Psoas muscle (tissue), 8 donors: ENCODE measurements around the gene TRIM67. TPM values are rescaled to one million over a fixed set of nuclear protein-coding genes. Genes with fewer than 3 reads are reported as not detected.

Experiments
- ATAC-seq, 4 donors: fragments of 200-7000 bp; cut with Tn5 transposase; one replicate each; pipeline ENCODE4 v1.9.1; 2020; ENCODE audit warnings: moderate library complexity in 3 of 4, mild to moderate bottlenecking in 2 of 4
- DNase-seq, 2 donors: peaks; one replicate each; pipeline ENCODE4 v3.0.0-alpha.2; 2020
- H3K27ac ChIP-seq: fragments of 200-600 bp; one replicate; pipeline ENCODE4 v1.8.0; 2022
- H3K27me3 ChIP-seq, 3 donors: fragments of 200-600 bp in 1 of 3; one replicate each; pipeline versions ENCODE4 v1.6.1 to v1.8.0; 2013 to 2022; ENCODE audit warnings: low read length in 2 of 3, mild to moderate bottlenecking in 2 of 3, moderate library complexity in 1 of 3; ENCODE audit not compliant: insufficient read depth in 3 of 3
- H3K36me3 ChIP-seq, 2 donors: fragments of 200-600 bp in 1 of 2; one replicate each; pipeline versions ENCODE4 v1.6.1 to v1.8.0; 2013 to 2022; ENCODE audit warnings: low read depth in 1 of 2, mild to moderate bottlenecking in 1 of 2, moderate library complexity in 1 of 2; ENCODE audit not compliant: insufficient read depth in 1 of 2
- H3K4me1 ChIP-seq: fragments of 200-600 bp; one replicate; pipeline ENCODE4 v1.8.0; 2022
- H3K4me3 ChIP-seq: fragments of 200-600 bp; one replicate; pipeline ENCODE4 v1.8.0; 2022; ENCODE audit warnings: mild to moderate bottlenecking
- H3K9me3 ChIP-seq: fragments of 200-600 bp; one replicate; pipeline ENCODE4 v1.8.0; 2022
- WGBS, 3 donors: extraction: QIAGEN DNeasy Blood & Tissue Kit; methylation state at CpG; one replicate each; pipeline versions ENCODE4 v1.1.6 to v1.1.7; 2013; 5-methylcytosine and 5-hydroxymethylcytosine counted together
- intact Hi-C, 2 donors: fragments of 100-400 bp; cut with DNase I; formaldehyde crosslinking; loops; one replicate each; pipeline versions ENCODE4 v1.11.0 to v1.14.2; 2022
- polyA plus RNA-seq, 3 donors: library from polyadenylated mRNA; stranded (reverse); fragments of 200-250 nt; gene quantifications; one replicate each; pipeline ENCODE4 v1.2.3, GENCODE V29; 2013
- total RNA-seq, 4 donors: library from RNA; stranded (reverse); fragmentation: NEBNext Ultra II Directional in 2 of 4; extraction: Animal tissue kit (Norgen Biotek cat#: 25700) in 2 of 4; gene quantifications; one replicate each; pipeline versions ENCODE4 v1.2.1 to v1.2.4, GENCODE V29; 2021 to 2023
- TF ChIP-seq, protein P1 (sequence below): fragments of 200-600 bp; IDR thresholded peaks from one replicate; pipeline ENCODE4 v1.8.0; 2022; ENCODE audit warnings: antibody characterized with exemption
- donor health status: healthy with polysubstance abuse.
- donor health status: DM: no; HTN: no; CAD: no; lungs with moderate emphysema.
- donor health status: Bipolar disorder and iron deficiency.
- donor health status: healthy.
- donor health status: DM: yes; HTN: yes; CAD: no.
- donor health status: DM: no; HTN: no; CAD: no.
- donor health status: DM: no; HTN: no; CAD: no.
- donor health status: DM: yes; HTN: yes; CAD: no.

The TRIM67 gene
- total and polyA plus RNA-seq, 7 donors = 0.06 TPM; not detected in 6

DNA sequence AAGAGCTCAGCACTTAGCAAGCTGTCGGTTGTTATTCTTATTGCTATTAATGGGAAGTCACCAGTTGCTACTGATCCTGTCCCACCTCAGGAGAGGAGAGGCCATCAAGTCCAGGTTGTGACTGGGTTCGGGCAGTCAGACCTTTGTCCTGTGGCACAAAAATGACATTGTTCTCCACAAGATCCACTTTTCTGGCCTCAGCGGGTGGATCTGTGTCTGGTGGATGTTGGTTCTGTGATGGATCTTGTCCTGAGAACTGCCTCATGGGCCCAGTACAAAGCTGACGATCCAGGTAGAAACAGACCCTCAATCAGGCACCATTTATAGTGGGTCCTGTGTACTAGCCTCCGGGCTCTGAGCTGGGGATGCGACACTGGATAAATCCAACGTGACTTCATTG, 26.9 kb downstream of the TRIM67 start:
- WGBS, 3 donors = 91 to 95% (median 93%) methylated on average over 7 of the region's 7 CpGs
- TF ChIP-seq, protein P1, sequence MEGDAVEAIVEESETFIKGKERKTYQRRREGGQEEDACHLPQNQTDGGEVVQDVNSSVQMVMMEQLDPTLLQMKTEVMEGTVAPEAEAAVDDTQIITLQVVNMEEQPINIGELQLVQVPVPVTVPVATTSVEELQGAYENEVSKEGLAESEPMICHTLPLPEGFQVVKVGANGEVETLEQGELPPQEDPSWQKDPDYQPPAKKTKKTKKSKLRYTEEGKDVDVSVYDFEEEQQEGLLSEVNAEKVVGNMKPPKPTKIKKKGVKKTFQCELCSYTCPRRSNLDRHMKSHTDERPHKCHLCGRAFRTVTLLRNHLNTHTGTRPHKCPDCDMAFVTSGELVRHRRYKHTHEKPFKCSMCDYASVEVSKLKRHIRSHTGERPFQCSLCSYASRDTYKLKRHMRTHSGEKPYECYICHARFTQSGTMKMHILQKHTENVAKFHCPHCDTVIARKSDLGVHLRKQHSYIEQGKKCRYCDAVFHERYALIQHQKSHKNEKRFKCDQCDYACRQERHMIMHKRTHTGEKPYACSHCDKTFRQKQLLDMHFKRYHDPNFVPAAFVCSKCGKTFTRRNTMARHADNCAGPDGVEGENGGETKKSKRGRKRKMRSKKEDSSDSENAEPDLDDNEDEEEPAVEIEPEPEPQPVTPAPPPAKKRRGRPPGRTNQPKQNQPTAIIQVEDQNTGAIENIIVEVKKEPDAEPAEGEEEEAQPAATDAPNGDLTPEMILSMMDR = no peak
- peaks cover 5% of the 10 kb centered on the region for H3K4me1 ChIP-seq
- H3K4me3 ChIP-seq = no peak overlapping the region
- H3K27ac ChIP-seq = no peak overlapping the region
- H3K27me3 ChIP-seq = peaks cover 0 to 28% (median 1%) of the 10 kb centered on the region in 3 donors
- H3K9me3 ChIP-seq = no peaks in the 10 kb centered on the region
- intact Hi-C loops = no loop called here
- DNase-seq = no peak
- no peaks in the 10 kb centered on the region for H3K36me3 ChIP-seq
- ATAC-seq = no peak

DNA sequence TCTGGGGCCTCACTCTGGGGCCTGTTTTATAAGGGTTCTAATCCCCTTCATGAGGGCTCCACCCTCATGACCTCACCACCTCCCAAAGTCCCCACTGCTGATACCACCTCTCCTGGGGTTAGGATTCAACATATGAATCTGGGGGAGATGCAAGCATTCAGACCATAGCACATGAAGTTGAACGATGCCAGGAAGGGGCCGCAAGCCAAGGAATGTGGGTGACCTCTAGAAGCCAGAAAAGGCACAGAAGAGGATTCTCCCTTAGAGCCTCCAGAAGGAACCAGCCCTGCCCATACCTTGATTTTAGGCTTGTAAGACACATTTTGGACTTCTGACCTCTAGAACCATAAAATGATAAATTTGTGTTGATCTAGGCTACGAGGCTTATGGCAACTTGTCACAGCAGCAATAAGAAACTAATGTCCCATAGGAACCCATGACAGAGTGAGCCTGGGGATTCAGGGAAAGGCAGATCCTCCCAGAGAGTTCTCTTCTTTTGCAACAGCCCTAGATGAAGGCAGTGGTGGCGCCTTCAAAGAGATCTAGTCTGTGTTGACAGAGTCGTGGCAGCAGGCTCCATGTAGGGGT, 27.9 kb downstream of the TRIM67 start:
- Histone ChIP-seq H3K4me3 (no peak overlapping the region), H3K36me3 (no peaks in the 10 kb centered on the region), H3K4me1 (peaks cover 5% of the 10 kb centered on the region), H3K27ac (no peak overlapping the region), H3K9me3 (no peaks in the 10 kb centered on the region), H3K27me3 (peaks cover 0 to 28% (median 0%) of the 10 kb centered on the region in 3 donors)
- ATAC-seq (no peak), DNase-seq (no peak)
- TF ChIP-seq, protein P1 = no peak
- 75 to 87% (median 86%) methylated on average over 5 of the region's 5 CpGs for WGBS, 3 donors
- intact Hi-C loops = no loop called here

DNA sequence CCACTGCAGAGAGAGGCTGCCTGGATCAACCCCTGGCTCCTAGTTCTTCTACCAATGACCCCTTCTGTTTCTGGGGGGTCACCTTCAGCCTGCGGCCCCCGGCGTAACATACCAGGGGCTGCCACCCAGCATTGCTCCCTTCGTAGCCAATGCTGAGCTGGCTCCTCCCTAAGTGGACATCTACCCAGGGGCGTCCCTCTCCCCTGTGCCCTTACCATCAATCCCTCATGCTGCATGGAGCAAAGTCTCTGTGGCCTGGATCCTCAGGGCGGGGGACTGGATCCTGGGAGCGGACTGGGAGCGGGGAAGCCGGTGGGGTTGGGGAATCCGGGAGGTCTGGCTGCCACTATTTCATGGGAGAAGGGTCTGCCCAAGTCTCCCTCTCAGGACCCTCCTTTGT, 28.6 kb downstream of the TRIM67 start:
- H3K4me1 ChIP-seq = peaks cover 5% of the 10 kb centered on the region
- WGBS, 3 donors = 96 to 98% (median 98%) methylated on average over 10 of the region's 10 CpGs
- no peak for ATAC-seq
- no peaks in the 10 kb centered on the region for H3K9me3 ChIP-seq
- peaks cover 0 to 28% (median 0%) of the 10 kb centered on the region in 3 donors for H3K27me3 ChIP-seq
- H3K4me3 ChIP-seq = no peak overlapping the region
- TF ChIP-seq, protein P1 = no peak
- DNase-seq = no peak
- H3K27ac ChIP-seq = no peak overlapping the region
- intact Hi-C loops = no loop called here
- H3K36me3 ChIP-seq = no peaks in the 10 kb centered on the region

DNA sequence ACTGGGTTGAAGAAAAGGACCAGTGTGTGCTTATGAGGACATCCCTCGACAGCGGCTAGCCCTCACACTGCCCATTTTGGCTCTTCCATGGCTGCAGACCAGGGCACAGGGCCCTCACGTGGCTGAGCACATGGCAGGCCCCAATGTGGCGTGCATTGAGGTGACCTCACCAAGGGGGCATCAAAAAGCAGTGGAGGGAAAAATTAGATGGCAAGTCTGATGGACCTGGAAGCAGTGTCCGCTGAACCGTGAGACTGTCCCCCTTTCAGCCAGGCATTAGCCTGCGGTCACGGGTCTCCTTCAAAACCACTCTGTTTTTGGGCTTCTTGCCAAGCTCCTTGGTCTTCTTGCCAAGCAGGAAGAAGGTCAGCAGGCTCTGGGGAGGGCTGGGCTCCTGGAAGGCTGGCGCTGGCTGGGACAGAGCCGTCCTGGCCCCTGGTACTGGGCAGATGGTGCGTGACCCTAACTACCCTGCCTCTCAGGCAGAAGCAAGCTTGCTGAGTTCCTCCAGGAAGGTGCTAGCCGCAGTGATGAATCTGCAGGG, 30.8 kb downstream of the TRIM67 start:
- Histone ChIP-seq H3K27ac (no peak overlapping the region), H3K36me3 (no peaks in the 10 kb centered on the region), H3K9me3 (no peaks in the 10 kb centered on the region), H3K4me3 (no peak overlapping the region), H3K4me1 (peaks cover 5% of the 10 kb centered on the region), H3K27me3 (peaks cover 0 to 16% (median 0%) of the 10 kb centered on the region in 3 donors)
- TF ChIP-seq, protein P1 = no peak
- intact Hi-C loops = no loop called here
- ATAC-seq = peak; percentile 53 to 79 (median 70)
- WGBS, 3 donors = 14 to 23% (median 14%) methylated on average over 12 of the region's 12 CpGs
- no peak for DNase-seq
